Articular chondrocyte of knee joint (primary cell): Measurements from ENCODE around the gene EFEMP2. TPM values are rescaled to one million over a fixed set of nuclear protein-coding genes. Genes with fewer than 3 reads are reported as not detected.

Experiments
- total RNA-seq: library from RNA; depleted of rRNA; stranded (reverse); fragments of >200 nt; gene quantifications from 2 replicates; pipeline ENCODE4 v1.2.3, GENCODE V29; 2012

EFEMP2 gene
- total RNA-seq = 102 and 105 TPM in 2 replicates

GRCh38 chr11:65872586-65873317, at the start of gene EFEMP2:
Gene EFEMP2, minus strand, starts transcription at chr11:65872800. Its CDS starts 446 bp downstream, at chr11:65872354.

GRCh38 chr11:65919141-65919572, 46.6 kb upstream of the EFEMP2 start, which contains the start of gene DRAP1:
Gene DRAP1, plus strand, starts transcription at chr11:65919426. Its CDS starts 76 bp downstream, at chr11:65919502.

GRCh38 chr11:65918211-65919140, 45.9 kb upstream of the EFEMP2 start, which contains the start of gene C11orf68:
Gene C11orf68, minus strand, starts transcription at chr11:65919062. Its CDS starts 31 bp downstream, at chr11:65919031.

GRCh38 chr11:65900125-65900898, 27.7 kb upstream of the EFEMP2 start, which contains the start of gene FOSL1:
Gene FOSL1, minus strand, starts transcription at chr11:65900388. Its CDS starts 49 bp downstream, at chr11:65900339.

GRCh38 chr11:65890324-65891218, 18.0 kb upstream of the EFEMP2 start, which contains the start of gene CCDC85B:
Gene CCDC85B, plus strand, starts transcription at chr11:65890673. Its CDS starts 111 bp downstream, at chr11:65890784.

GRCh38 chr11:65888163-65888814, 15.7 kb upstream of the EFEMP2 start, which contains the start of gene FIBP:
Gene FIBP, minus strand, starts transcription at chr11:65888471. Its CDS starts 53 bp downstream, at chr11:65888418.

GRCh38 chr11:65879617-65880016, 7.0 kb upstream of the EFEMP2 start, which contains the start of gene CTSW:
Gene CTSW, plus strand, starts transcription at chr11:65879837. Its CDS starts 18 bp downstream, at chr11:65879855.

GRCh38 chr11:65860278-65861164, 12.1 kb downstream of the EFEMP2 start, which contains the start of gene MUS81:
Gene MUS81, plus strand, starts transcription at chr11:65860433. Its CDS starts 321 bp downstream, at chr11:65860754.

GRCh38 chr11:65857853-65858680, 14.5 kb downstream of the EFEMP2 start, which contains the start of gene CFL1:
Gene CFL1, minus strand, starts transcription at chr11:65858180. Its CDS starts 81 bp downstream, at chr11:65858099.

GRCh38 chr11:65833297-65834030, 39.1 kb downstream of the EFEMP2 start, which contains the start of gene SNX32:
Gene SNX32, plus strand, starts transcription at chr11:65833963. Its CDS starts 103 bp downstream, at chr11:65834066.

Other genes with a start within 250 kb of the EFEMP2 start
- gene SIPA1, start 234.7 kb downstream of the EFEMP2 start, total RNA-seq = 10.6 and 11.9 TPM in 2 replicates
- 30.9 and 31.2 TPM in 2 replicates for gene RELA, start 209.9 kb downstream of the EFEMP2 start, total RNA-seq
- 36.9 and 40.2 TPM in 2 replicates for gene KAT5, start 160.5 kb downstream of the EFEMP2 start, total RNA-seq
- 35.1 and 51.9 TPM in 2 replicates for gene RNASEH2C, start 152.0 kb downstream of the EFEMP2 start, total RNA-seq
- gene AP5B1, start 91.8 kb downstream of the EFEMP2 start, total RNA-seq = 11.8 and 14.9 TPM in 2 replicates
- gene OVOL1, start 85.7 kb downstream of the EFEMP2 start, total RNA-seq = not detected in 2 replicates
- 1.2 and 2.2 TPM in 2 replicates for gene SNX32, start 38.8 kb downstream of the EFEMP2 start, total RNA-seq
- gene CFL1, start 14.6 kb downstream of the EFEMP2 start, total RNA-seq = 577 and 633 TPM in 2 replicates
- gene MUS81, start 12.4 kb downstream of the EFEMP2 start, total RNA-seq = 29.2 and 34.4 TPM in 2 replicates
- 0.13 TPM in 1 of 2 replicates, not detected in the other for gene CTSW, start 7.0 kb upstream of the EFEMP2 start, total RNA-seq
- gene FIBP, start 15.7 kb upstream of the EFEMP2 start, total RNA-seq = 130 and 132 TPM in 2 replicates
- gene CCDC85B, start 17.9 kb upstream of the EFEMP2 start, total RNA-seq = 57.9 and 60.6 TPM in 2 replicates
- gene FOSL1, start 27.6 kb upstream of the EFEMP2 start, total RNA-seq = 13.1 and 26.1 TPM in 2 replicates
- gene C11orf68, start 46.3 kb upstream of the EFEMP2 start, total RNA-seq = 26.8 and 32.6 TPM in 2 replicates
- gene DRAP1, start 46.6 kb upstream of the EFEMP2 start, total RNA-seq = 147 and 149 TPM in 2 replicates
- gene TSGA10IP, start 72.7 kb upstream of the EFEMP2 start, total RNA-seq = not detected in 2 replicates
- 24.2 and 24.4 TPM in 2 replicates for gene SART1, start 88.9 kb upstream of the EFEMP2 start, total RNA-seq
- 26.6 and 27.2 TPM in 2 replicates for gene EIF1AD, start 129.4 kb upstream of the EFEMP2 start, total RNA-seq
- 37.4 and 40.0 TPM in 2 replicates for gene BANF1, start 129.7 kb upstream of the EFEMP2 start, total RNA-seq
- 3.0 and 7.6 TPM in 2 replicates for gene CST6, start 139.2 kb upstream of the EFEMP2 start, total RNA-seq
- 0.26 and 0.43 TPM in 2 replicates for gene CATSPER1, start 153.7 kb upstream of the EFEMP2 start, total RNA-seq
- 0.32 TPM in 1 of 2 replicates, not detected in the other for gene GAL3ST3, start 176.4 kb upstream of the EFEMP2 start, total RNA-seq
- gene SF3B2, start 179.6 kb upstream of the EFEMP2 start, total RNA-seq = 116 and 131 TPM in 2 replicates
- 29.5 and 36.6 TPM in 2 replicates for gene PACS1, start 197.5 kb upstream of the EFEMP2 start, total RNA-seq